Small intestine (tissue), 7 donors: ENCODE measurements around the gene MARCHF11. TPM values are rescaled to one million over a fixed set of nuclear protein-coding genes. Genes with fewer than 3 reads are reported as not detected.

Source experiments
- DNase-seq, 2 donors: peaks; one replicate each; pipeline versions ENCODE4 v3.0.0 to v3.0.0-alpha.2; 2013
- FAIRE-seq: peaks from 2 replicates; lab custom pipeline; 2012; peaks lifted over from hg19 to GRCh38; lab: Jason Lieb, UNC
- H3K27ac ChIP-seq, 3 donors: one replicate each; pipeline ENCODE4 v1.5.1; 2013; ENCODE audit warnings: low read length in 2 of 3, mild to moderate bottlenecking in 2 of 3, control low read depth in 1 of 3, inconsistent platforms in 1 of 3, low read depth in 1 of 3, moderate library complexity in 1 of 3
- H3K27me3 ChIP-seq, 3 donors: one replicate each; pipeline ENCODE4 v1.6.1; 2013; ENCODE audit warnings: low read length in 3 of 3, inconsistent platforms in 1 of 3; ENCODE audit not compliant: control insufficient read depth in 3 of 3, insufficient read depth in 3 of 3
- H3K36me3 ChIP-seq, 3 donors: one replicate each; pipeline ENCODE4 v1.6.1; 2013; ENCODE audit warnings: low read length in 3 of 3, inconsistent platforms in 1 of 3, low read depth in 1 of 3, mild to moderate bottlenecking in 1 of 3, moderate library complexity in 1 of 3; ENCODE audit not compliant: control insufficient read depth in 3 of 3, insufficient read depth in 2 of 3
- H3K4me1 ChIP-seq, 3 donors: one replicate each; pipeline ENCODE4 v1.6.1; 2013; ENCODE audit warnings: low read length in 2 of 3, inconsistent platforms in 1 of 3, low read depth in 1 of 3, mild to moderate bottlenecking in 1 of 3, moderate library complexity in 1 of 3; ENCODE audit not compliant: control insufficient read depth in 3 of 3, insufficient read depth in 2 of 3
- H3K4me3 ChIP-seq, 3 donors: one replicate each; pipeline ENCODE4 v1.5.1; 2013; ENCODE audit warnings: low read length in 3 of 3, control low read depth in 1 of 3, inconsistent platforms in 1 of 3, low read depth in 1 of 3, mild to moderate bottlenecking in 1 of 3, moderate library complexity in 1 of 3
- H3K9me3 ChIP-seq, 2 donors: one replicate each; pipeline ENCODE4 v1.6.1; 2013; ENCODE audit warnings: low read depth in 1 of 2, low read length in 1 of 2; ENCODE audit not compliant: control insufficient read depth in 2 of 2, insufficient read depth in 1 of 2
- WGBS, 3 donors: extraction: QIAGEN DNeasy Blood & Tissue Kit; methylation state at CpG; one replicate each; pipeline ENCODE4 v1.1.7; 2013; 5-methylcytosine and 5-hydroxymethylcytosine counted together
- polyA plus RNA-seq, 4 donors: library from polyadenylated mRNA; stranded (reverse) in 3 of 4; unstranded in 1 of 4; fragments of 200-250 nt in 3 of 4; fragments of 120-200 nt in 1 of 4; gene quantifications; one replicate each; pipeline versions ENCODE4 v1.2.1 to v1.2.3, GENCODE V29; 2013
- donor health status: healthy with polysubstance abuse.
- donor health status: control.
- donor health status: control.
- donor health status: Bipolar disorder and iron deficiency.
- donor health status: healthy.

The MARCHF11 gene
- polyA plus RNA-seq, 4 donors = 0.06 to 0.13 TPM; not detected in 2

DNA sequence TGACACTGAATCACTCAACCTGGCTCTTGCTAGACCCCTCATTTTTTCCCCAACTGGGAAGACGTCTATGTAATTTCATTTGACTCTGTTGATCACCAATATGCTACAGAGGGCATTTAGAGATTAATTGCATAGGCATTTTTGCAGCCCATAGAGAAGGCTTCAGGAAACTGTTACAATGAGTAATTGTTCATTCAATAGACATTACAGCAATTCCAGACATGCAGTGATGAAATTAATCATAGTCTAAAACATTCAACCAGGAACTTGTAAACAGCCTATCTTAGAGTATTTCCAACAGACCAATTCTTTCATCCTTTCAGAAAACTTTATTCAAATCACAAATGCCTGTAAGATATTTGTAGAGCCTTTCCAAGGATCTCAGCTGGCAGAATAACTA lies 122.3 kb downstream of the MARCHF11 start:
- Histone ChIP-seq H3K4me3 (no peak overlapping the region), H3K4me1 (no peaks in the 10 kb centered on the region), H3K36me3 (no peaks in the 10 kb centered on the region), H3K27me3 (no peaks in the 10 kb centered on the region), H3K9me3 (no peaks in the 10 kb centered on the region), H3K27ac (no peak overlapping the region)
- WGBS, 3 donors = 48 to 63% (median 50%) methylated on average over 1 of the region's 1 CpG
- DNase-seq (no peak), FAIRE-seq (no peak)

GRCh38 chr5:16051246-16051755 lies 128.3 kb downstream of the MARCHF11 start:
- no peak overlapping the region for H3K27ac ChIP-seq
- no peaks in the 10 kb centered on the region for H3K36me3 ChIP-seq
- H3K4me1 ChIP-seq = no peaks in the 10 kb centered on the region
- H3K27me3 ChIP-seq = no peaks in the 10 kb centered on the region
- DNase-seq = no peak
- 65 to 71% (median 65%) methylated on average over 3 of the region's 3 CpGs for WGBS, 3 donors
- H3K9me3 ChIP-seq = peaks cover 1 to 2% of the 10 kb centered on the region in 2 donors
- no peak for FAIRE-seq
- no peak overlapping the region for H3K4me3 ChIP-seq

DNA sequence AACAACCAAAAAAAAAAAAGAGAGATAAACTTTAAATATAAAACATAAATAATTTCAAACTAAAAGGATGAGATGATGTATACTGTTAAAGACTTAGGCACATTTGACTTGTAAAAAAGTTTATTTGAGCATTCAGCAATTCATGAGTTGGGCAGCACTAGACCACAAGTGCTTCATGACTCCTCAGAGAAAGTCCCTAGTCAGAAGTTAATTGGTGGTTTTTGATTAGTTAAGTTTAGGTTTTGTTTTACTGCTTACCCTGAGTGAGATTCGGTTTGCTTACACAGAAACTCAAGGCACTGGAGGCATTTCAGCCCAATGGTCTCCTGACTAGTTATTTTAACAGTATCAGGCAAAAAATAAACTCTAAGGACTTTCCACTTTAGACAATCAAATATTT lies 129.2 kb downstream of the MARCHF11 start:
- Histone ChIP-seq H3K4me1 (no peaks in the 10 kb centered on the region), H3K4me3 (no peak overlapping the region), H3K9me3 (peaks cover 1 to 2% of the 10 kb centered on the region in 2 donors), H3K27ac (no peak overlapping the region), H3K36me3 (no peaks in the 10 kb centered on the region), H3K27me3 (no peaks in the 10 kb centered on the region)
- DNase-seq (no peak), FAIRE-seq (no peak)
- 60 to 61% (median 60%) methylated on average over 1 of the region's 1 CpG for WGBS, 3 donors

DNA sequence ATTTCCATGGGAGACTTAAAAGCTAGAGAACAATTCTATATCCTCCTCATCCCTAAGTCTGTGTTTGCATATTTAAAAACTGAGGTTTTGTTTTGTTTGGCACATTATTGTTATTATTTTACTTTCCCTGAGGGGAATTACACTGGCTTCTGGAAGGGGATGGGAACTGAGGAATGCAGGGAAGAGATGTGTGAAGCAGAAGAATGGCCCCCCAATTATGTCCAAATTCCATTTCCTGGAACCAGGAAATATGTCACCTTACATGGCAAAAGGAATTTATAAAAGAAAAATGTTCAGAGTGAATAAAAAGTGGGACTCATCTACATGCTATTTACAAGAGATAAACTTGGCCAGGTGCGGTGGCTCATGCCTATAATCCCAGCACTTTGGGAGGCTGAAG lies 129.8 kb downstream of the MARCHF11 start:
- Histone ChIP-seq H3K4me3 (no peak overlapping the region), H3K27me3 (no peaks in the 10 kb centered on the region), H3K27ac (no peak overlapping the region), H3K9me3 (peaks cover 1 to 2% of the 10 kb centered on the region in 2 donors), H3K36me3 (no peaks in the 10 kb centered on the region), H3K4me1 (no peaks in the 10 kb centered on the region)
- 85 to 89% (median 88%) methylated on average over 1 of the region's 1 CpG for WGBS, 3 donors
- no peak for DNase-seq
- FAIRE-seq = no peak

DNA sequence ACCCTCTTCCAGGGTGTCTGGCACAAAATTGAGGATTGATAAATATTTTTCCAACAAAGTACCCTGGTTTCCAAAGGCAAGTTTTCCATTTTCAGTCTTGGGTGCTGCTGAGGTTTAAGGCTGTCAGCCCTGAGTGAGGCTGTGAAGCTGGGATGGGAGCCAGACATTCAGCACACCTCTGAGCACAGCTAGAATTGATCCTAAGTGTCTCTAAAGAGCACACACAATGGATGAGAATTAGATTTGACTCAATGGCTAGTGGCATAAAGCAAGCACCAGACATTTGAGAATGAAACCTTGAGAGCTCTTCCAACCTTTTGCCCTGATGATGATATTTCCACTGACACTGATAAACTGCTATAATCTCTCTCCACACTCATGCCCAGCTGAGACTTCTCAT lies 131.5 kb downstream of the MARCHF11 start:
- no peak overlapping the region for H3K27ac ChIP-seq
- H3K4me3 ChIP-seq = no peak overlapping the region
- no peak for DNase-seq
- no peaks in the 10 kb centered on the region for H3K4me1 ChIP-seq
- peaks cover 1 to 2% of the 10 kb centered on the region in 2 donors for H3K9me3 ChIP-seq
- FAIRE-seq = no peak
- H3K36me3 ChIP-seq = no peaks in the 10 kb centered on the region
- no peaks in the 10 kb centered on the region for H3K27me3 ChIP-seq

DNA sequence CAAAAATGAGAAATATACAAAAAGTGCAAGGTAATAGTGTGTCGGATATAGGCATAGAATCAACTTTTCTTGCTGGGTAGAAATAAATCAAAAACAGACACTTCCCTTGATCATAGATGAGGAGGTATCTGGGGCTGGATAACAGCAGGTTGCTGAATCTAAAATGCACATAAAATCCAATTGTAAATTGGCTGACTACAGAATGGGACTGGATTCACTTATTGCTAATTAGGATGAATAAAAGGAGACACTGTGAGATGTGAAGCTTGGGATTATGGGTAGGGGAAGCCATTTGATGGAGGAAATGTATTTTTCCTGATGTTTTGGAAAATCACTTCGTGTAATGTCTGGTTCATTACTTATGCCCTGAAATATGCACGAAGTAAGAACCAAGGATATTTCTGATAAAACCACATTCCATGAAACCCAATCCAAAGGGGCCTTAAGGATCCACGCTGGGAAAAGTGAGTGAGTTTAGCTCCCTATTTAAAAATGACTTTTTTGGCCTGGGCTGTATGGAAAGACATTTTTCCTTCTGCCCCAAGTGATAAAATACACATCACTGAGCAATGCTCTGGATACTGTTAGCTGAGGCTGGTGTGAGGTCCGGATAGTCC lies 136.1 kb downstream of the MARCHF11 start:
- Histone ChIP-seq H3K4me3 (no peak overlapping the region), H3K36me3 (no peaks in the 10 kb centered on the region), H3K9me3 (peaks cover 0 to 1% of the 10 kb centered on the region in 2 donors), H3K27me3 (no peaks in the 10 kb centered on the region), H3K4me1 (no peaks in the 10 kb centered on the region), H3K27ac (no peak overlapping the region)
- no peak for FAIRE-seq
- 69 to 75% (median 72%) methylated on average over 5 of the region's 5 CpGs for WGBS, 3 donors
- no peak for DNase-seq

GRCh38 chr5:16037121-16037845 lies 142.3 kb downstream of the MARCHF11 start:
- H3K36me3 ChIP-seq = no peaks in the 10 kb centered on the region
- 81 to 84% (median 84%) methylated on average over 8 of the region's 8 CpGs for WGBS, 3 donors
- H3K27me3 ChIP-seq = no peaks in the 10 kb centered on the region
- FAIRE-seq = no peak
- H3K27ac ChIP-seq = no peak overlapping the region
- no peak for DNase-seq
- H3K9me3 ChIP-seq = no peaks in the 10 kb centered on the region
- no peak overlapping the region for H3K4me3 ChIP-seq
- H3K4me1 ChIP-seq = no peaks in the 10 kb centered on the region

DNA sequence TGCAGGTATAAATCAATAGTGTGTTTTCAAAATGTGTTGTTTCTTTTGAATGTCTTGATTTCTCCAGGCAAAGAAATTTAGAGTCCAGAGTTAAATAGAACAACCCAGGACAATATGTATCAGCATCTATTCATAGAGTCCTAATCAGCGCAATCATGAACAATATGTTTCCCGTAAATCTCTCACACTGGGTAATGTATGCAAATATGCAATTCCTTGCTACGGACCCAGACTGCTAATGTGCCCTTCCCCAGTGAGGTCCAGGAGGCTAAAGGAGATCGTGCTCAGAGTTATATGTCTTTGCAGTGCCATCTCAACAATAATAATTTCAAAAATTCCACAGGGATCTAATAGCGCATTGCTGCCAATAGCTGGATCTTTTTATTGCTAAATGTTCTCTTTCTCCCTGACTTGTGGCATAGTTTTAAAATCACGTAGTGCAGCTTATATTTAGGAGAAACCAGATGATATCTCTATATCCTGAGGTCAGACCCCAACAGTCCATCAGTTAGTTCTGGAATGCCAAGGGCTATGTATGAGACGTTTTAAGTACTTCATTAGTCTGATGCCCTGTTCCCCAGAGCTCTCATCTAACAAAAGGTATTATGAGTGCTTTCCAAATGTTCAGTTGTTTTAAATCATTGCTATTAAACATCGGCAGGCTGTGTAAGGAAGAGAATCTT lies 145.1 kb downstream of the MARCHF11 start:
- Histone ChIP-seq H3K4me3 (no peak overlapping the region), H3K9me3 (no peaks in the 10 kb centered on the region), H3K36me3 (no peaks in the 10 kb centered on the region), H3K4me1 (no peaks in the 10 kb centered on the region), H3K27me3 (no peaks in the 10 kb centered on the region), H3K27ac (no peak overlapping the region)
- DNase-seq = no peak
- FAIRE-seq = no peak
- 72 to 75% (median 72%) methylated on average over 8 of the region's 8 CpGs for WGBS, 3 donors
